HCT116 (cell line): ENCODE measurements around the gene SETX.

Source experiments
- CTCF ChIP-seq, 3 experiments: fragments of 200-600 bp in 1 of 3; sonication (generic) in 1 of 3; IDR thresholded peaks in 2 of 3; conservative IDR thresholded peaks in 1 of 3; 2 replicates each; pipeline ENCODE4 v1.5.1; 2012 to 2017; ENCODE audit warnings: low read depth in 2 of 3, low read length in 2 of 3, antibody characterized with exemption in 1 of 3, borderline replicate concordance in 1 of 3, control low read depth in 1 of 3, mild to moderate bottlenecking in 1 of 3, mixed read lengths in 1 of 3, mixed run types in 1 of 3, moderate library complexity in 1 of 3; ENCODE audit not compliant: insufficient read depth in 1 of 3
- ELF1 ChIP-seq: IDR thresholded peaks from 2 replicates; pipeline ENCODE4 v1.6.1; 2012; ENCODE audit warnings: low read depth, borderline replicate concordance
- EZH2 ChIP-seq: fragments of 200-600 bp; sonication (generic); IDR thresholded peaks from 2 replicates; pipeline ENCODE4 v1.6.1; 2017; ENCODE audit warnings: antibody characterized with exemption, mixed run types
- MAX ChIP-seq: IDR thresholded peaks from 2 replicates; pipeline ENCODE4 v1.6.1; 2012
- POLR2A ChIP-seq: IDR thresholded peaks from 2 replicates; pipeline ENCODE4 v1.7.0; 2011; ENCODE audit warnings: borderline replicate concordance; ENCODE audit not compliant: insufficient read depth, insufficient read length; ENCODE audit errors: extremely low read depth
- POLR2AphosphoS5 ChIP-seq: IDR thresholded peaks from 2 replicates; pipeline ENCODE4 v1.6.1; 2011; ENCODE audit warnings: mild to moderate bottlenecking, low read depth, low read length, moderate library complexity
- SP1 ChIP-seq: IDR thresholded peaks from 2 replicates; pipeline ENCODE4 v1.6.1; 2012; ENCODE audit warnings: low read depth
- ZNF274 ChIP-seq: fragments of 200-500 bp; sonication (Bioruptor generic); IDR thresholded peaks from 2 replicates; pipeline ENCODE4 v1.6.1; 2014; ENCODE audit warnings: mild to moderate bottlenecking, low read depth, low read length, inconsistent platforms

GRCh38 chr9:132354637-132355355, at the start of gene SETX:
- TF ChIP-seq SP1 (peak; percentile 84), CTCF (IDR thresholded peaks at IDR 0.05 in 2 of 3, conservative IDR thresholded peaks at IDR 0.05 in 1 of 3; ENCODE audit: borderline replicate concordance in 1 of 3, insufficient read depth in 1 of 3, low read depth in 2 of 3, low read length in 2 of 3) (no peak), POLR2AphosphoS5 (peak; percentile 93), POLR2A (peak; percentile 13), EZH2 (no peak), MAX (no peak; the same call in 1 of the 2 replicates), ZNF274 (no peak), ELF1 (no peak; the same call in 1 of the 2 replicates)
